Colonic mucosa (tissue), 4 donors: ENCODE measurements around the gene HORMAD2. TPM values are rescaled to one million over a fixed set of nuclear protein-coding genes. Genes with fewer than 3 reads are reported as not detected.

ENCODE experiments used
- DNase-seq: peaks from one replicate; pipeline ENCODE4 v3.0.0-alpha.2; 2020
- H3K27ac ChIP-seq: fragments of 200-600 bp; one replicate; pipeline ENCODE4 v1.8.0; 2021
- H3K27me3 ChIP-seq: fragments of 200-600 bp; one replicate; pipeline ENCODE4 v1.8.0; 2021
- H3K36me3 ChIP-seq: fragments of 200-600 bp; one replicate; pipeline ENCODE4 v1.8.0; 2021
- H3K4me1 ChIP-seq: fragments of 200-600 bp; one replicate; pipeline ENCODE4 v1.8.0; 2021; ENCODE audit warnings: mild to moderate bottlenecking
- H3K4me3 ChIP-seq: fragments of 200-600 bp; one replicate; pipeline ENCODE4 v1.8.0; 2021
- H3K9ac ChIP-seq, 2 donors: one replicate each; pipeline ENCODE4 v1.7.0; 2013; ENCODE audit warnings: control low read depth in 2 of 2, low read depth in 2 of 2, low read length in 2 of 2
- H3K9me3 ChIP-seq: fragments of 200-600 bp; one replicate; pipeline ENCODE4 v1.8.0; 2021
- CTCF ChIP-seq: fragments of 200-600 bp; IDR thresholded peaks from one replicate; pipeline ENCODE4 v1.8.0; 2022; ENCODE audit warnings: antibody characterized with exemption, mild to moderate bottlenecking
- intact Hi-C: fragments of 100-400 bp; cut with DNase I; formaldehyde crosslinking; loops from one replicate; pipeline ENCODE4 v1.14.1; 2022
- total RNA-seq, 2 donors: library from RNA; stranded (reverse); fragmentation: NEBNext Ultra II Directional in 1 of 2; extraction: Animal tissue kit (Norgen Biotek cat#: 25700) in 1 of 2; gene quantifications; one replicate each; pipeline ENCODE4 v1.2.1, GENCODE V29; 2021
- donor health status: healthy.
- donor health status: DM: no; HTN: no; CAD: no.
- donor health status: DM: no; HTN: no; CAD: no.

Gene HORMAD2
- total RNA-seq, 2 donors from 2014 or later, result not detected

GRCh38 chr22:30043161-30043560, 37.1 kb upstream of the HORMAD2 start:
- DNase-seq, result no peak
- TF ChIP-seq CTCF, result no peak
- Histone ChIP-seq H3K27me3 (no peaks in the 10 kb centered on the region), H3K9me3 (no peaks in the 10 kb centered on the region), H3K27ac (no peak overlapping the region), H3K4me1 (peaks cover 6% of the 10 kb centered on the region), H3K4me3 (no peak overlapping the region), H3K36me3 (no peaks in the 10 kb centered on the region), H3K9ac (no peak overlapping the region)
- intact Hi-C loops, result no loop called here

- Histone ChIP-seq H3K4me1 (peaks cover 6% of the 10 kb centered on the region), H3K27ac (peak overlapping the region; percentile 57), H3K36me3 (no peaks in the 10 kb centered on the region), H3K27me3 (no peaks in the 10 kb centered on the region), H3K4me3 (no peak overlapping the region), H3K9me3 (no peaks in the 10 kb centered on the region), H3K9ac (no peak overlapping the region)
- TF ChIP-seq CTCF, result no peak
- peak; percentile 72 for DNase-seq
- intact Hi-C loops, result no loop called here
These were observed 35.9 kb upstream of the HORMAD2 start for GRCh38 chr22:30044369-30044768.

- H3K27ac ChIP-seq, result peak overlapping the region; percentile 57
- DNase-seq, result no peak
These were observed 35.3 kb upstream of the HORMAD2 start for GRCh38 chr22:30044881-30045493.

GRCh38 chr22:30045494-30045887, 34.8 kb upstream of the HORMAD2 start:
- intact Hi-C loops, result no loop called here
- H3K9ac ChIP-seq, result no peak overlapping the region
- H3K27me3 ChIP-seq, result no peaks in the 10 kb centered on the region
- DNase-seq, result no peak
- no peak overlapping the region for H3K4me3 ChIP-seq
- H3K4me1 ChIP-seq, result peaks cover 6% of the 10 kb centered on the region
- no peaks in the 10 kb centered on the region for H3K9me3 ChIP-seq
- H3K27ac ChIP-seq, result no peak overlapping the region
- H3K36me3 ChIP-seq, result no peaks in the 10 kb centered on the region
- no peak for TF ChIP-seq CTCF

More at GRCh38 chr22:30044881-30045493, 35.3 kb upstream of the HORMAD2 start:
- peaks cover 6% of the 10 kb centered on the region for H3K4me1 ChIP-seq
- no peaks in the 10 kb centered on the region for H3K36me3 ChIP-seq
- H3K9me3 ChIP-seq, result no peaks in the 10 kb centered on the region
- H3K4me3 ChIP-seq, result no peak overlapping the region
- H3K9ac ChIP-seq, result no peak overlapping the region
- no peaks in the 10 kb centered on the region for H3K27me3 ChIP-seq
- intact Hi-C loops, result no loop called here
- no peak for TF ChIP-seq CTCF

- H3K27me3 ChIP-seq, result no peaks in the 10 kb centered on the region
- peaks cover 6% of the 10 kb centered on the region for H3K4me1 ChIP-seq
- no peaks in the 10 kb centered on the region for H3K9me3 ChIP-seq
- TF ChIP-seq CTCF, result no peak
- no peaks in the 10 kb centered on the region for H3K36me3 ChIP-seq
- intact Hi-C loops, result no loop called here
- no peak for DNase-seq
- H3K27ac ChIP-seq, result no peak overlapping the region
- no peak overlapping the region for H3K9ac ChIP-seq
- H3K4me3 ChIP-seq, result no peak overlapping the region
These were observed 34.2 kb upstream of the HORMAD2 start for GRCh38 chr22:30045901-30046715.
